ENCODE results near the gene SNCG. TPM values are rescaled to one million over a fixed set of nuclear protein-coding genes. Genes with fewer than 3 reads are reported as not detected.

SNCG gene
- total RNA-seq, 1 experiment from 2014 or later: 7.2 TPM

- no peak for DNase-seq
- Mint-ChIP-seq H3K4me3 (ENCODE audit: low read depth, unreplicated experiment) (no peak overlapping the region), H3K27ac (ENCODE audit: unreplicated experiment) (no peak overlapping the region), H3K4me1 (ENCODE audit: low read depth, unreplicated experiment) (peaks cover 6% of the 10 kb centered on the region), H3K27me3 (ENCODE audit: unreplicated experiment) (no peaks in the 10 kb centered on the region), H3K36me3 (ENCODE audit: insufficient read depth, unreplicated experiment) (peaks cover 6% of the 10 kb centered on the region), H3K9me3 (ENCODE audit: low read depth, unreplicated experiment) (no peaks in the 10 kb centered on the region)
- intact Hi-C loops (cut with micrococcal nuclease; ENCODE audit: unreplicated experiment): no loop called here
- CTCF ChIA-PET: no interaction called here
- BruUV-seq (replicated peaks): no TSS peak
- no peak for TF ChIP-seq CTCF (IDR thresholded peaks at IDR 0.05; ENCODE audit: unreplicated experiment)
Observed at GRCh38 chr10:86963341-86963919, 5.0 kb downstream of the SNCG start.

- CTCF ChIA-PET: no interaction called here
Observed at GRCh38 chr10:86964061-86964846, 5.9 kb downstream of the SNCG start.

GRCh38 chr10:86964847-86965190 is 6.4 kb downstream of the SNCG start:
- intact Hi-C loops (cut with micrococcal nuclease; ENCODE audit: unreplicated experiment): no loop called here
- BruUV-seq (replicated peaks): no TSS peak
- H3K4me3 Mint-ChIP-seq (ENCODE audit: low read depth, unreplicated experiment): no peak overlapping the region
- no peak for TF ChIP-seq CTCF (IDR thresholded peaks at IDR 0.05; ENCODE audit: unreplicated experiment)
- H3K27ac Mint-ChIP-seq (ENCODE audit: unreplicated experiment): no peak overlapping the region
- no peak for DNase-seq
- CTCF ChIA-PET: no interaction called here
- H3K4me1 Mint-ChIP-seq (ENCODE audit: low read depth, unreplicated experiment): no peaks in the 10 kb centered on the region
- no peaks in the 10 kb centered on the region for H3K27me3 Mint-ChIP-seq (ENCODE audit: unreplicated experiment)
- H3K9me3 Mint-ChIP-seq (ENCODE audit: low read depth, unreplicated experiment): no peaks in the 10 kb centered on the region
- H3K36me3 Mint-ChIP-seq (ENCODE audit: insufficient read depth, unreplicated experiment): no peaks in the 10 kb centered on the region

More at GRCh38 chr10:86964061-86964846, 5.9 kb downstream of the SNCG start:
- H3K27me3 Mint-ChIP-seq (ENCODE audit: unreplicated experiment): no peaks in the 10 kb centered on the region
- peaks cover 2% of the 10 kb centered on the region for H3K36me3 Mint-ChIP-seq (ENCODE audit: insufficient read depth, unreplicated experiment)
- BruUV-seq (replicated peaks): no TSS peak
- no peak for DNase-seq
- H3K9me3 Mint-ChIP-seq (ENCODE audit: low read depth, unreplicated experiment): no peaks in the 10 kb centered on the region
- no peak overlapping the region for H3K4me3 Mint-ChIP-seq (ENCODE audit: low read depth, unreplicated experiment)
- H3K4me1 Mint-ChIP-seq (ENCODE audit: low read depth, unreplicated experiment): no peaks in the 10 kb centered on the region
- H3K27ac Mint-ChIP-seq (ENCODE audit: unreplicated experiment): no peak overlapping the region
- intact Hi-C loops (cut with micrococcal nuclease; ENCODE audit: unreplicated experiment): no loop called here
- no peak for TF ChIP-seq CTCF (IDR thresholded peaks at IDR 0.05; ENCODE audit: unreplicated experiment)

- BruUV-seq (replicated peaks): no TSS peak
- Mint-ChIP-seq H3K36me3 (ENCODE audit: insufficient read depth, unreplicated experiment) (no peaks in the 10 kb centered on the region), H3K27ac (ENCODE audit: unreplicated experiment) (no peak overlapping the region), H3K4me3 (ENCODE audit: low read depth, unreplicated experiment) (no peak overlapping the region), H3K4me1 (ENCODE audit: low read depth, unreplicated experiment) (no peaks in the 10 kb centered on the region), H3K9me3 (ENCODE audit: low read depth, unreplicated experiment) (no peaks in the 10 kb centered on the region), H3K27me3 (ENCODE audit: unreplicated experiment) (no peaks in the 10 kb centered on the region)
- intact Hi-C loops (cut with micrococcal nuclease; ENCODE audit: unreplicated experiment): no loop called here
- no peak for DNase-seq
- no peak for TF ChIP-seq CTCF (IDR thresholded peaks at IDR 0.05; ENCODE audit: unreplicated experiment)
- CTCF ChIA-PET: interaction anchor here (0.7 to 1.0 kb wide), 5 partner anchors 9 to 89 kb away, joined by 3 to 5 read pairs (median 3); no protein-coding TSS in a partner anchor
Observed at GRCh38 chr10:86965986-86966654, 7.7 kb downstream of the SNCG start.
